ENCODE measurements around the gene SYS1. TPM values are rescaled to one million over a fixed set of nuclear protein-coding genes. Genes with fewer than 3 reads are reported as not detected.
A peak's percentile ranks its signal among the peaks of the same experiment; 100 is the strongest.

Gene SYS1
- total RNA-seq, 6 experiments from 2014 or later: 22.9 to 34.1 (median 27.6) TPM

DNA sequence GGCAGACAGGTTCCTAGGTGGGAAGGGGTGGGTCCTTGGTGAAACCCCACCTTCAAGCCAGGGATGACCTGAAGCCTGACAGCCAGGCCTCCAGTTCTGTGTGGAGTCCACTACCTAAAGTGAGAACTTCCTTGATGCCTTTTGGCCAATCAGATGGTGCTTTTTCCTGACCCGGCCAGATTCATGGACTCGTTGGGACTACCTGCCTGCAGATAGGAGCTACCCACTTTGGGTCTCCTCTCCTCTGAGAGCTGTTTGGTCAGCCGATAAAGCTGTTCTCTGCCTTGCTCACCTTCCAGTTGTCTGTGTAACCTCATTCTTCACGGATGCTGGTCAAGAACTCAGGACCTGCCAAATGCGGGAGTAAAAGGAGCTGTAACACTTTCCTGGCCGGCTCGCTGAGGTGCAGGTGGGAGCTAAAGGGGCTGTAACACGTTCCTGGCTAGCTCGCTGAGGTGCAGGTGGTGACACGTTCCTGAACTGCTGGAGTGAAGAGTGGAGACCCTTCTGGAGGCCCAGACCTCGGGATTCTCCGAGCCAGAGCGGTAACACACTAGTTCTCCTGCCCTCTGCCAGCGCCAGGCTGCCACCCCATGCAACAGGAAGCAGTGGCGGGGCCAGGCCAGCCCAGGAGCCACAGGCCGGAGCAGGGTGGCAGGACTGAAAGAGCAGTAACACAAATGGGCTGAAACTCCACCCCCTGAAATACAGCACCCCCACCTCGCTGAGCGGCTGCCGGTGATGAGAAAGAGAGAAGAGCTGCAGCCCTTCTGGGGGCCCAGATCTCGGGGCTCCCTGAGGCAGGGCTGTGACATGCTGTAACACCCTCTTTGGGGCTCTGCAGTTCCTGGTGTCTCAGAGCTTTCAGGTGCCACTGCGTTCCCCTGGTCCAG lies 31.5 kb downstream of the SYS1 start:
- Mint-ChIP-seq H3K4me1 (ENCODE audit: low read depth) (no peaks in the 10 kb centered on the region), H3K27me3 (ENCODE audit: insufficient read depth) (peaks cover 2% of the 10 kb centered on the region), H3K4me3 (no peak overlapping the region), H3K9me3 (peaks cover 3% of the 10 kb centered on the region; the same call in 1 of the 2 replicates), H3K36me3 (ENCODE audit: low read depth) (peaks cover 9% of the 10 kb centered on the region), H3K27ac (no peak overlapping the region)
- DNase-seq: no peak
- TF ChIP-seq, protein P1, sequence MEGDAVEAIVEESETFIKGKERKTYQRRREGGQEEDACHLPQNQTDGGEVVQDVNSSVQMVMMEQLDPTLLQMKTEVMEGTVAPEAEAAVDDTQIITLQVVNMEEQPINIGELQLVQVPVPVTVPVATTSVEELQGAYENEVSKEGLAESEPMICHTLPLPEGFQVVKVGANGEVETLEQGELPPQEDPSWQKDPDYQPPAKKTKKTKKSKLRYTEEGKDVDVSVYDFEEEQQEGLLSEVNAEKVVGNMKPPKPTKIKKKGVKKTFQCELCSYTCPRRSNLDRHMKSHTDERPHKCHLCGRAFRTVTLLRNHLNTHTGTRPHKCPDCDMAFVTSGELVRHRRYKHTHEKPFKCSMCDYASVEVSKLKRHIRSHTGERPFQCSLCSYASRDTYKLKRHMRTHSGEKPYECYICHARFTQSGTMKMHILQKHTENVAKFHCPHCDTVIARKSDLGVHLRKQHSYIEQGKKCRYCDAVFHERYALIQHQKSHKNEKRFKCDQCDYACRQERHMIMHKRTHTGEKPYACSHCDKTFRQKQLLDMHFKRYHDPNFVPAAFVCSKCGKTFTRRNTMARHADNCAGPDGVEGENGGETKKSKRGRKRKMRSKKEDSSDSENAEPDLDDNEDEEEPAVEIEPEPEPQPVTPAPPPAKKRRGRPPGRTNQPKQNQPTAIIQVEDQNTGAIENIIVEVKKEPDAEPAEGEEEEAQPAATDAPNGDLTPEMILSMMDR (IDR thresholded peaks at IDR 0.05): no peak

DNA sequence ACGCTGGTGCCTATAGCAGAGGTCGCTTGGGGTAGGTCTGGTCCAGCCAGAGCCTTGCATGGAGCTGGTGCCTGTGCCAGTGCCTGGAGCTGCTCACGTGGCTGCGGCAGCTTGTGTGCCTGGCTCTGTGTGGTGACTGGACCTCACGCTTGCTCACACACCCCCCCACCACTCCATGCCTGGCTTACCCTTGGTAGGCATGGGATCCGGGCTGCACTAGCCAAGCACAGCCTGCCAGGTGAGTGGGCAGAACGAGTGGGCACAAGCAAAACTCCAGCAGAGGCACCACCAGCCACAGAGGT lies 32.1 kb downstream of the SYS1 start:
- Mint-ChIP-seq H3K36me3 (ENCODE audit: low read depth) (peaks cover 15% of the 10 kb centered on the region), H3K4me3 (no peak overlapping the region), H3K27me3 (ENCODE audit: insufficient read depth) (peaks cover 2% of the 10 kb centered on the region), H3K27ac (no peak overlapping the region), H3K9me3 (peaks cover 9% of the 10 kb centered on the region), H3K4me1 (ENCODE audit: low read depth) (no peaks in the 10 kb centered on the region)
- TF ChIP-seq, protein P1 (IDR thresholded peaks at IDR 0.05): no peak
- DNase-seq: no peak

DNA sequence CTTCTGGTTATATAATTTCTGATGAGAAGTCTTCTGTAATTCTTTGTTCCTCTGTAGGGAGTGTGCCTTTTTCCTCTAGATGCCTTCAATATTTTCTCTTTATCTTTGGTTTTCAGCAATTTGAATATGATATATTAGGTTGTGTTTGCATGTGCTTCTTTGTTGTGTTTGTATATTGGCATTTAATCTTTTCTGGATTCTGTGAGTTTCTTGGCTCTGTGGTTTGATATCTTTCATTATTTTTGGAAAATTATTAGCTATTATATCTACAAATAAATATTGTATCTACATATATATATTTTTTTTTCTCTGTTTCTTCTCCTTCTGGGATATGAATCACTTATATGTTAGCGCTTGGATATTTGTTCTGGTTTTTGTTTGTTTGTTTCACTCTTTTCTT lies 36.1 kb downstream of the SYS1 start:
- H3K4me1 Mint-ChIP-seq (ENCODE audit: low read depth): no peaks in the 10 kb centered on the region
- H3K27ac Mint-ChIP-seq: no peak overlapping the region
- peaks cover 20% of the 10 kb centered on the region for H3K36me3 Mint-ChIP-seq (ENCODE audit: low read depth)
- H3K4me3 Mint-ChIP-seq: no peak overlapping the region
- peaks cover 16% of the 10 kb centered on the region for H3K9me3 Mint-ChIP-seq
- TF ChIP-seq, protein P1 (IDR thresholded peaks at IDR 0.05): no peak
- H3K27me3 Mint-ChIP-seq (ENCODE audit: insufficient read depth): peaks cover 3% of the 10 kb centered on the region
- no peak for DNase-seq

DNA sequence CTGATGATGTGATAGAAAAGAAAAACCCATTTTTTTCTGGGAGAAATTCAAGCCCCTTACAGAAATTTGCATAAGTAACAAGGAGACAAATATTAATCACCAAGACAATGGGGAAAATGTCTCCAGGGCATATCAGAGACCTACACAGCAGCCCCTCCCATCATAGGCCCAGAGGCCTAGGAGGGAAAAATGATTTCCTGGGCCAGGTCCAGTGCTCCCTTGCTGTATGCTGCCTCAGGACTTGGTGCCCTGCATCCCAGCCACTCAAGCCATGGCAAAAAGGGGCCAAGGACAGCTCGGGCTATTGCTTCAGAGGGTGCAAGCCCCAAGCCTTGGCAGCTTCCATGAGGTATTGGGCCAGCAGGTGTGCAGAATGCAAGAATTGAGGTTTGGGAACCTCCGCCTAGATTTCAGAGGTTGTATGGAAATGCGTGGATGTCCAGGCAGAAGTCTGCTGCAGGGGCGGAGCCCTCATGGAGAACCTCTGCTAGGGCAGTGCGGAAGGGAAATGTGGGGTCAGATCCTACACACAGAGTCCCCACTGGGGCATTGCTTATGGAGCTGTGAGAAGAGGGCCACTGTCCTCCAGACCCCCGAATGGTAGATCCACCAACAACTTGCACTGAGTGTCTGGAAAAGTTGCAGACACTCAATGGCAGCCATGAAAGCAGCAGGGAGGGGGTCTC lies 37.5 kb downstream of the SYS1 start:
- Mint-ChIP-seq H3K36me3 (ENCODE audit: low read depth) (peaks cover 20% of the 10 kb centered on the region), H3K4me3 (no peak overlapping the region), H3K27ac (no peak overlapping the region), H3K9me3 (peaks cover 16% of the 10 kb centered on the region), H3K27me3 (ENCODE audit: insufficient read depth) (peaks cover 3% of the 10 kb centered on the region), H3K4me1 (ENCODE audit: low read depth) (peaks cover 10% of the 10 kb centered on the region)
- TF ChIP-seq, protein P1 (IDR thresholded peaks at IDR 0.05): no peak
- DNase-seq: no peak

DNA sequence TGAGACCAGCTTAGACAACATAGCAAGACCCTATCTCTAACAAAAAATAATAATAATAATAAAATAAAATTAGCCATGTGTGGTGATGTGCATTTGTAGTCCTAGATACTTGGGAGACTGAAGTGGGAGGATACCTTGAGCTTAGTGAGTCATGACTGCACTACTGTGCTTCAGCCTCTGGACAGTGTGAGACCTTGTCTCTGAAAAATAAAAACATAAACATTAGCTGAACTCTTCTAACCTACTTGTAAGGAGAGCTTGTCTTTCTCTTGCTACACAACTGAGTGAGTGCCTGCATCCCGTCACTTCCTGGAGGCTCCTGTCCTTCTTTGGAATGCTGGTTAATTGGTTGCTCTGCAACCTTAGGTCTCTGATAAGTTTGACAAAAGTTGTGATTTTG lies 40.0 kb downstream of the SYS1 start:
- peak; percentile 23 for DNase-seq
- Mint-ChIP-seq H3K4me3 (no peak overlapping the region), H3K9me3 (peaks cover 16% of the 10 kb centered on the region), H3K4me1 (ENCODE audit: low read depth) (peaks cover 17% of the 10 kb centered on the region), H3K27me3 (ENCODE audit: insufficient read depth) (peaks cover 3% of the 10 kb centered on the region), H3K36me3 (ENCODE audit: low read depth) (peaks cover 20% of the 10 kb centered on the region), H3K27ac (no peak overlapping the region)
- TF ChIP-seq, protein P1 (IDR thresholded peaks at IDR 0.05): no peak

Data from HFFc6 (cell line).